HL-60/S4 (cell line): ENCODE results near the gene FGD5.

ENCODE experiments used
- in situ Hi-C: fragments of 300-500 bp; cut with MboI; formaldehyde crosslinking; loops from 2 replicates; pipeline ENCODE4 v1.14.3; 2022; ENCODE audit warnings: low sequenced_read_pairs

The FGD5 gene

GRCh38 chr3:14823393-14823792, 4.6 kb downstream of the FGD5 start:
- in situ Hi-C loops = no loop called here

GRCh38 chr3:14823910-14824629, 5.3 kb downstream of the FGD5 start:
- in situ Hi-C loops = no loop called here

- in situ Hi-C loops = no loop called here
Observed at GRCh38 chr3:14824646-14825045, 5.9 kb downstream of the FGD5 start.

- in situ Hi-C loops = no loop called here
Observed at GRCh38 chr3:14826069-14826468, 7.3 kb downstream of the FGD5 start.

GRCh38 chr3:14827776-14828175, 9.0 kb downstream of the FGD5 start:
- in situ Hi-C loops = no loop called here

- in situ Hi-C loops = no loop called here
Observed at GRCh38 chr3:14829811-14830210, 11.0 kb downstream of the FGD5 start.

GRCh38 chr3:14831916-14832450, 13.2 kb downstream of the FGD5 start:
- in situ Hi-C loops = no loop called here

- in situ Hi-C loops = no loop called here
Observed at GRCh38 chr3:14832975-14833722, 14.4 kb downstream of the FGD5 start.

- in situ Hi-C loops = no loop called here
Observed at GRCh38 chr3:14834121-14834520, 15.4 kb downstream of the FGD5 start.

GRCh38 chr3:14834807-14835466, 16.2 kb downstream of the FGD5 start:
- in situ Hi-C loops = no loop called here

GRCh38 chr3:14836049-14836468, 17.3 kb downstream of the FGD5 start:
- in situ Hi-C loops = no loop called here

GRCh38 chr3:14837186-14837877, 18.6 kb downstream of the FGD5 start:
- in situ Hi-C loops = no loop called here

- in situ Hi-C loops = no loop called here
Observed at GRCh38 chr3:14837878-14838258, 19.1 kb downstream of the FGD5 start.

GRCh38 chr3:14839236-14839635, 20.5 kb downstream of the FGD5 start:
- in situ Hi-C loops = no loop called here

GRCh38 chr3:14841836-14842235, 23.1 kb downstream of the FGD5 start:
- in situ Hi-C loops = no loop called here

- in situ Hi-C loops = no loop called here
Observed at GRCh38 chr3:14842277-14842676, 23.5 kb downstream of the FGD5 start.

- in situ Hi-C loops = no loop called here
Observed at GRCh38 chr3:14843321-14843720, 24.6 kb downstream of the FGD5 start.

GRCh38 chr3:14844386-14845170, 25.8 kb downstream of the FGD5 start:
- in situ Hi-C loops = no loop called here

GRCh38 chr3:14845180-14845579, 26.4 kb downstream of the FGD5 start:
- in situ Hi-C loops = no loop called here

GRCh38 chr3:14845826-14846225, 27.1 kb downstream of the FGD5 start:
- in situ Hi-C loops = no loop called here
